Common myeloid progenitor, CD34-positive (primary cell): ENCODE results near the gene EIF4ENIF1.

Source experiments
- CTCF ChIA-PET: fragments of 350-600 bp; sonication (Branson Sonifier 250); formaldehyde crosslinking; loops from one replicate; lab custom pipeline; 2021; ENCODE audit warnings: antibody characterized with exemption; lab: Charles Lee
- POLR2A ChIA-PET: fragments of 350-600 bp; sonication (Branson Sonifier 250); formaldehyde crosslinking; loops from one replicate; lab custom pipeline; 2021; ENCODE audit warnings: antibody characterized with exemption; lab: Charles Lee
- DNase-seq, 3 donors: peaks; one replicate each; pipeline versions ENCODE4 v3.0.0 to v3.0.0-alpha.2; 2013
- H3K27ac ChIP-seq, 2 experiments: 1 replicate in 1 of 2; 2 replicates in 1 of 2; pipeline ENCODE4 v1.7.0; 2013; ENCODE audit warnings: inconsistent platforms in 2 of 2, low read length in 2 of 2, mild to moderate bottlenecking in 2 of 2, low read depth in 1 of 2, moderate library complexity in 1 of 2; ENCODE audit not compliant: severe bottlenecking in 2 of 2, insufficient read depth in 1 of 2, poor library complexity in 1 of 2
- H3K27me3 ChIP-seq, 5 experiments: replicated peaks in 2 of 5; 1 replicate in 3 of 5; 2 replicates in 2 of 5; pipeline versions ENCODE4 v1.6.1 to v1.7.0; 2013; ENCODE audit warnings: low read length in 4 of 5, mild to moderate bottlenecking in 2 of 5, moderate library complexity in 2 of 5, inconsistent platforms in 1 of 5; ENCODE audit not compliant: insufficient read depth in 5 of 5, control insufficient read depth in 4 of 5
- H3K36me3 ChIP-seq, 4 experiments: 1 replicate in 2 of 4; 2 replicates in 2 of 4; pipeline versions ENCODE4 v1.6.1 to v1.7.0; 2013; ENCODE audit warnings: low read length in 3 of 4, control low read depth in 1 of 4, mild to moderate bottlenecking in 1 of 4; ENCODE audit not compliant: control insufficient read depth in 4 of 4, insufficient read depth in 4 of 4
- H3K4me1 ChIP-seq, 4 experiments: 1 replicate in 3 of 4; 2 replicates in 1 of 4; pipeline versions ENCODE4 v1.6.1 to v1.7.1; 2013; ENCODE audit warnings: low read length in 3 of 4, mild to moderate bottlenecking in 3 of 4, control low read depth in 1 of 4, inconsistent platforms in 1 of 4, moderate library complexity in 1 of 4; ENCODE audit not compliant: control insufficient read depth in 4 of 4, insufficient read depth in 4 of 4; ENCODE audit errors: control extremely low read depth in 1 of 4
- H3K4me3 ChIP-seq, 7 experiments: 1 replicate in 4 of 7; 2 replicates in 3 of 7; pipeline versions ENCODE4 v1.5.1 to v1.7.0; 2013; ENCODE audit warnings: mild to moderate bottlenecking in 7 of 7, low read length in 6 of 7, moderate library complexity in 6 of 7, inconsistent platforms in 2 of 7, low read depth in 2 of 7, control low read depth in 1 of 7; ENCODE audit not compliant: insufficient read depth in 4 of 7, control insufficient read depth in 1 of 7; ENCODE audit errors: extremely low read depth in 1 of 7
- H3K9me3 ChIP-seq, 5 experiments: 1 replicate in 4 of 5; 2 replicates in 1 of 5; pipeline versions ENCODE4 v1.6.1 to v1.7.1; 2013; ENCODE audit warnings: low read length in 4 of 5, mild to moderate bottlenecking in 2 of 5, inconsistent platforms in 1 of 5, low read depth in 1 of 5, moderate library complexity in 1 of 5; ENCODE audit not compliant: control insufficient read depth in 4 of 5, insufficient read depth in 2 of 5; ENCODE audit errors: control extremely low read depth in 1 of 5
- WGBS: methylation state at CpG from one replicate; pipeline ENCODE4 v1.1.5; 2013; ENCODE audit not compliant: insufficient coverage; 5-methylcytosine and 5-hydroxymethylcytosine counted together

Gene EIF4ENIF1

DNA sequence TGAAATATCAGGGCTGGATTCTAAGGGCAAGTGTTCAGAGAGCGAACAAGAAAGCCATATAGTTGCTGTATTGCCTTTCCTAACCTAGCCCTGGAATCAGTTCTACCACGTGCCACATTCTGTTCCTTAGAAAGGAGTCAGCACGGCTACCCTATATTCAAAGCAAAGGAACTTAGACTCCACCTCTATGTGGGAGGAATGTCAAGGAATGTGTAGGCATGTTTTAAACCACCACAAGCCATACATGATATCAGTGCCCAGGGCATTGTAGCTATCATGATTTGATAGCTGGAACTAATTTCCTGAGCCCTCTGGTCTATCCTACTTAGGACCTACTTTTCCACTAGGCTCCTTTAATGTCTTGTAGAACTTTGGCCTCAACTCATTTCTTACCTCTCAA, 2.5 kb upstream of the EIF4ENIF1 start:
- peaks cover 0 to 12% (median 5%) of the 10 kb centered on the region in 4 experiments for H3K36me3 ChIP-seq
- H3K4me3 ChIP-seq: no peak overlapping the region
- POLR2A ChIA-PET: no interaction called here
- CTCF ChIA-PET: interaction anchor here (0.8 to 1.5 kb wide), 3 partner anchors 13 to 122 kb away, joined by 3 read pairs; no protein-coding TSS in a partner anchor
- 86% methylated on average over 1 of the region's 3 CpGs for WGBS
- H3K9me3 ChIP-seq: no peaks in the 10 kb centered on the region
- peaks cover 25 to 46% (median 38%) of the 10 kb centered on the region in 4 experiments for H3K4me1 ChIP-seq
- no peaks in the 10 kb centered on the region for H3K27me3 ChIP-seq
- DNase-seq: no peak
- peak overlapping the region; percentile 16 to 96 for H3K27ac ChIP-seq

DNA sequence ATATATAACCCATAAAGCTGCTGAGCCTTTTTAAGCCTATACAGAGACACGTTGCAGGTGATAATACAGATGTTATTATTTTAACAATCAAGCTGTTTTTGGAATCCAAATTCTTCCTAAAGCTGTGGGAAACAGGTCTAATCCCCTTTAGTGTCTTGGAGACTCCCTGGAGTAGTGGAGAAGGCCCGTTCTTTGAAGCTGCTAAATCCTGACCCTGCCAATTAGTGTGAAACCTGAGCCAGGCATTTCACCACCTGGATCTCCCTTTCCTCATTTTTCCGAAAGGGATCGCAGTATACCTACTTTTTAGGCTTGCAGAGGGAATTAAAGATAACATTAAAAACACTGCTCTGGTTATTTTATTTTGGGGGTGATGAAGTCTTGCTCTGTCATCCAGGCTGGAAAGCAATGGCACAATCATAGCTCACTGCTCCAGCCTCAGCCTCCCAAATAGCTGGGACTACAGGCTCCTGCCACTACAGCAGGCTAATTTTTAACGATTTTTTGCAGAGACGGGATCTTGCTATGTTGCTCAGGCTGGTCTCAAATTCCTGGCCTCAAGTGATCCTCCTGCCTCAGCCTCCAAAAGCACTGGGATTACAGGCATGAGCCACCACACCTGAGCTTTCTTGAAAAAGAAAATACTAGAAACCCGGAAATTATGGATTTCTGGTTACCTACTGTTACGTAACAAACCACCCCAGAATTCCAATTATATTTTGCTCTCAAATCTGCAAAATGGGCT, 1.7 kb upstream of the EIF4ENIF1 start:
- peak overlapping the region; percentile 51 to 96 for H3K27ac ChIP-seq
- peaks cover 25 to 42% (median 35%) of the 10 kb centered on the region in 4 experiments for H3K4me1 ChIP-seq
- ChIA-PET CTCF (interaction anchor here (0.8 to 1.5 kb wide), 5 partner anchors 10 to 185 kb away, joined by 3 read pairs; no protein-coding TSS in a partner anchor), POLR2A (interaction anchor here (0.9 kb wide), 1 partner anchor 43 kb away, joined by 3 read pairs; no protein-coding TSS in a partner anchor)
- H3K36me3 ChIP-seq: peaks cover 2 to 13% (median 7%) of the 10 kb centered on the region in 4 experiments
- H3K9me3 ChIP-seq: no peaks in the 10 kb centered on the region
- 91% methylated on average over 6 of the region's 8 CpGs for WGBS
- H3K27me3 ChIP-seq: no peaks in the 10 kb centered on the region
- DNase-seq: no peak
- peak overlapping the region in 5 of 7 experiments; percentile 81 to 97 (median 93) for H3K4me3 ChIP-seq

DNA sequence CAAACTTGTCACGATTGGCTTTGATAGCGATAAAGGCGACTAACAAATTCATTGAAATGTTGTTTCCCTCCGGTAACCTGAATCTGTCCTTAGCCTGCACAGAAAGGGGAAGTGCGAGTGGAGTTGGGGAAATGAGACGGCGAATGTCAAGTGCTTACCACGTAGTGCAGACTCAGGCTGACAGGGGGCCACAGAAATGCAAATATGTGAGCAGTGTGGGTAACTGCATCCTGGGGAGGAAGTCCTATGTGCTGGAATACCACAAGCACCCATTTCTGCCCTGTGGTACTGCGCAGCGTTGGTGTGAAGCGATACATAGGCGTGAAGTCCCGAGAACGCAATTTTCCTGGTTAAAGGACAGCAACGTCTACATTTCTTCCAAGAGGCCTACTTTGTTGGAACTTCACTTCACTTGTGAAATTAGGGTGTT, 869 bp upstream of the EIF4ENIF1 start:
- Histone ChIP-seq H3K27me3 (no peaks in the 10 kb centered on the region), H3K4me1 (peaks cover 22 to 37% (median 32%) of the 10 kb centered on the region in 4 experiments), H3K27ac (peak overlapping the region; percentile 91 to 96), H3K36me3 (peaks cover 2 to 13% (median 7%) of the 10 kb centered on the region in 4 experiments), H3K9me3 (no peaks in the 10 kb centered on the region), H3K4me3 (peak overlapping the region; percentile 81 to 97 (median 91))
- peak; percentile 99 for DNase-seq
- 0% methylated on average over 15 of the region's 15 CpGs for WGBS
- POLR2A ChIA-PET: no interaction called here
- CTCF ChIA-PET: interaction anchor here (0.9 to 1.0 kb wide), 2 partner anchors 11 to 186 kb away, joined by 3 read pairs; no protein-coding TSS in a partner anchor

DNA sequence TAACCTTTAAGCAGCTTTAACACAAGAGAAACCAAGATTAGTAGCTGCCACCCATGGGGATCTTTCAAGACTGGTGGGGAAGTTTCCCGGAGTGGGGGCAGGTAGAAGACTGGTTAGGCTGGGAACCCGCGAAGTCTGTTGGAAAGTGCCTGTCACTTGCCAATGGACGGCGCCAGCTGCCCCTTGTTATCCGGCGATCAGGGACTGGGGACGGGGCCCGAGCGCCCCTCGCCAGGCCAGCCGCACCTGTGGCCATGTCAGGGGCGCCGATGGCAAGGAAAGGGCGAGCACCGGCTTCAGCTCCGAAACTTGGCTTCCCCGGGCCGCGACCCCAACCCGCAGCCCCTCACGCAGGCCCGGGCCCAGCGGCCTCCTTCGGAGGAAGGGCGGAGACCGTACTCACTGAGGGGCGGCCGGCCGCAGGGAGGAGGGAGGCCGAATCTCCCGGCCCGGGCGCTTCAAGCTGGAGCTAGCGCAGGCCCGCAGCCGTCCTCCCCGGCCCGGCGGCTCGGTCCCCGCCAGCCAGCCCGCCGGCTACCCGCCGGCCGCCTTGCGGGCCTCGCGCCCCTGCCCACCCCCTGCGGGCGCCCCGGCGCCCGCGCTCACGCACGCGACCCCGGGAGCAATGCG, 539 bp downstream of the EIF4ENIF1 start:
- peak overlapping the region; percentile 56 to 96 for H3K27ac ChIP-seq
- 0% methylated on average over 57 of the region's 61 CpGs for WGBS
- POLR2A ChIA-PET: no interaction called here
- CTCF ChIA-PET: interaction anchor here (1.7 to 1.8 kb wide), 2 partner anchors 37 to 142 kb away, joined by 4 to 9 read pairs; no protein-coding TSS in a partner anchor
- no peaks in the 10 kb centered on the region for H3K27me3 ChIP-seq
- no peaks in the 10 kb centered on the region for H3K9me3 ChIP-seq
- peak; percentile 24 to 58 (median 37) for DNase-seq
- H3K36me3 ChIP-seq: peaks cover 2 to 22% (median 11%) of the 10 kb centered on the region in 4 experiments
- H3K4me3 ChIP-seq: peak overlapping the region; percentile 81 to 97 (median 91)
- H3K4me1 ChIP-seq: peaks cover 21 to 33% (median 27%) of the 10 kb centered on the region in 4 experiments

DNA sequence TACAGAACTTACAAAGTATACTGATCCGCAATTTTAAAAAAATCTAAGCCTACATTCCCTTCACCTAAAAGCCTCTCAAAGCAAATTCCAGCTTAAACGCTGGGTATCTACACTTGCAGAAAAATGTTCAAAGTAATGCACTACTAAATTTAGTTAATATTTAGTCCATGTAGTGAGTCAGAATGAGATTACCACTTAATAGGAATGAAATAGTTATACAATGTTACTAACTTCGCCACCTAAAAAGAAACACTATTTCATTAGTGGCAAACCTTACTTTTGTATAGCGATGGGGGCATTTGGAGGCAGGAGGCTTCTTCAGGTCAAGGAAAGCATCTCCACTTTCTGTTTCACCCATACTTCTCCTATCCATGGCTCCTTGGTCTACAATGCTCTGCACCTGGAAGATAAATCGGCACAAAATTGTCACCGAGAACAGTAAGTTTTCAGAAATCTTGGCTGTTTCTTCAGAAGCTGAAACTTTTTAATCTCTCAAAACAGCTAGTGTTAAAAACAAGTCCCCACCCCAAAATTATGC, 1.2 kb downstream of the EIF4ENIF1 start:
- ChIA-PET POLR2A (no interaction called here), CTCF (interaction anchor here (1.7 to 1.8 kb wide), 2 partner anchors 37 to 143 kb away, joined by 4 to 9 read pairs; no protein-coding TSS in a partner anchor)
- H3K36me3 ChIP-seq: peaks cover 7 to 29% (median 14%) of the 10 kb centered on the region in 4 experiments
- WGBS: 76% methylated on average over 4 of the region's 6 CpGs
- H3K27me3 ChIP-seq: no peaks in the 10 kb centered on the region
- peak overlapping the region; percentile 56 to 96 for H3K27ac ChIP-seq
- peaks cover 21 to 33% (median 27%) of the 10 kb centered on the region in 4 experiments for H3K4me1 ChIP-seq
- H3K9me3 ChIP-seq: no peaks in the 10 kb centered on the region
- H3K4me3 ChIP-seq: peak overlapping the region in 6 of 7 experiments; percentile 81 to 97 (median 92)
- DNase-seq: peak in 2 of 3 donors; percentile 13 to 16

DNA sequence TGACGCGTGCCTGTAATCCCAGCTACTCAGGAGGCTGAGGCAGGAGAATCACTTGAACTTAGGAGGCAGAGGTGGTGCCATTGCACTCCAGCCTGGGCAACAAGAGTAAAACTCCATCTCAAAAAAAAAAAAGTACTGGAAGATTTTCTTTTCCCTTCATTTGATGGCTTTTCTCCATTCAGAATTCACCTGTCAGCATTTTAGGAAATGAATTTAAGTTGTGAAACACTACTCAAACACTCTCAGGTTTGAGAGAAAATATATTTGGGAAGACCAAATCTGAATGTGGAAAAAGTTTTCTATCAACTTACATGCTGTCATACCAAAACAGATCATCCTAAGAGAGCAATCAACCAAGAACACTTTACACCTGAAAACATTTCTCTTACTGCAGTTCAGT, 2.7 kb downstream of the EIF4ENIF1 start:
- H3K4me1 ChIP-seq: peaks cover 21 to 30% (median 26%) of the 10 kb centered on the region in 4 experiments
- no peak for DNase-seq
- 92% methylated on average over 2 of the region's 2 CpGs for WGBS
- H3K27me3 ChIP-seq: no peaks in the 10 kb centered on the region
- H3K27ac ChIP-seq: no peak overlapping the region
- H3K9me3 ChIP-seq: no peaks in the 10 kb centered on the region
- no peak overlapping the region for H3K4me3 ChIP-seq
- H3K36me3 ChIP-seq: peaks cover 7 to 39% (median 21%) of the 10 kb centered on the region in 4 experiments
- ChIA-PET CTCF (no interaction called here), POLR2A (interaction anchor here (0.7 kb wide), 1 partner anchor 8 kb away, joined by 3 read pairs; no protein-coding TSS in a partner anchor)
